WTC11 (cell line): Measurements from ENCODE around the gene TRPC4AP. TPM values are rescaled to one million over a fixed set of nuclear protein-coding genes. Genes with fewer than 3 reads are reported as not detected.
A peak's percentile ranks its signal among the peaks of the same experiment; 100 is the strongest.

Experiments used
- ATAC-seq: fragments of 200-7000 bp; cut with Tn5 transposase; 2 replicates; pipeline ENCODE4 v1.10.0; 2021; ENCODE audit warnings: mild to moderate bottlenecking, moderate library complexity
- CTCF ChIA-PET: fragments of 300-600 bp; sonication (Branson Sonifier 250); formaldehyde crosslinking; loops from one replicate; lab custom pipeline; 2021; ENCODE audit warnings: antibody characterized with exemption; lab: Charles Lee
- POLR2A ChIA-PET: fragments of 350-600 bp; sonication (Branson Sonifier 250); formaldehyde crosslinking; loops from one replicate; lab custom pipeline; 2021; ENCODE audit warnings: antibody characterized with exemption; lab: Charles Lee
- DNase-seq: peaks from one replicate; pipeline ENCODE4 v3.0.0; 2021; ENCODE audit warnings: low spot score
- H3K27ac Mint-ChIP-seq: 2 replicates; pipeline ENCODE4 v1.8.0; 2021; ENCODE audit warnings: mixed read lengths
- H3K27me3 Mint-ChIP-seq: 2 replicates; pipeline ENCODE4 v1.8.0; 2021; ENCODE audit warnings: low read depth, mild to moderate bottlenecking, moderate library complexity, mixed read lengths
- H3K36me3 Mint-ChIP-seq: 2 replicates; pipeline ENCODE4 v1.8.0; 2021; ENCODE audit warnings: mixed read lengths
- H3K4me1 Mint-ChIP-seq: 2 replicates; pipeline ENCODE4 v1.8.0; 2022; ENCODE audit warnings: mixed read lengths
- H3K4me3 Mint-ChIP-seq: 2 replicates; pipeline ENCODE4 v1.8.0; 2021; ENCODE audit warnings: mild to moderate bottlenecking, moderate library complexity, mixed read lengths
- H3K9me3 Mint-ChIP-seq: 2 replicates; pipeline ENCODE4 v1.8.0; 2021; ENCODE audit warnings: mixed read lengths
- ATF6 ChIP-seq: sonication (generic); formaldehyde crosslinking; IDR thresholded peaks from 2 replicates; pipeline ENCODE4 v1.8.1; 2023; ENCODE audit warnings: mild to moderate bottlenecking, missing genetic modification reagents
- CBFB ChIP-seq: sonication (generic); formaldehyde crosslinking; IDR thresholded peaks from 2 replicates; pipeline ENCODE4 v1.8.1; 2022; ENCODE audit warnings: mild to moderate bottlenecking, low read depth, missing genetic modification reagents
- CREB1 ChIP-seq: sonication (generic); formaldehyde crosslinking; IDR thresholded peaks from 2 replicates; pipeline ENCODE4 v1.8.0; 2023; ENCODE audit warnings: mild to moderate bottlenecking, missing genetic modification reagents
- ELF4 ChIP-seq: sonication (generic); formaldehyde crosslinking; IDR thresholded peaks from 2 replicates; pipeline ENCODE4 v1.8.1; 2022; ENCODE audit warnings: low read depth, mild to moderate bottlenecking, moderate library complexity, missing genetic modification reagents
- FOXK1 ChIP-seq: sonication (generic); formaldehyde crosslinking; IDR thresholded peaks from 2 replicates; pipeline ENCODE4 v1.8.0; 2022; ENCODE audit warnings: mild to moderate bottlenecking, moderate library complexity, missing genetic modification reagents
- GRHL2 ChIP-seq: fragments of 250-450 bp; sonication (Bioruptor Pico); IDR thresholded peaks from 2 replicates; pipeline ENCODE4 v1.8.0; 2022; ENCODE audit warnings: mild to moderate bottlenecking, moderate library complexity; ENCODE audit not compliant: insufficient replicate concordance, severe bottlenecking
- GTF2I ChIP-seq: fragments of 250-450 bp; sonication (Bioruptor Pico); conservative IDR thresholded peaks from 2 replicates; pipeline ENCODE4 v1.4.0; 2021; ENCODE audit warnings: mild to moderate bottlenecking
- MXD4 ChIP-seq: fragments of 250-450 bp; sonication (Bioruptor Pico); IDR thresholded peaks from 2 replicates; pipeline ENCODE4 v1.8.0; 2021; ENCODE audit warnings: mild to moderate bottlenecking, moderate library complexity, borderline replicate concordance
- NFE2L1 ChIP-seq: sonication (generic); formaldehyde crosslinking; IDR thresholded peaks from 2 replicates; pipeline ENCODE4 v1.8.1; 2023; ENCODE audit warnings: missing genetic modification reagents
- SMAD3 ChIP-seq: sonication (generic); formaldehyde crosslinking; IDR thresholded peaks from 2 replicates; pipeline ENCODE4 v1.8.0; 2022; ENCODE audit warnings: missing genetic modification reagents, mild to moderate bottlenecking, borderline replicate concordance
- TCF7 ChIP-seq: sonication (generic); formaldehyde crosslinking; IDR thresholded peaks from 2 replicates; pipeline ENCODE4 v1.8.0; 2022; ENCODE audit warnings: mild to moderate bottlenecking, low read depth, missing genetic modification reagents, moderate library complexity
- TEAD1 ChIP-seq: sonication (generic); formaldehyde crosslinking; IDR thresholded peaks from 2 replicates; pipeline ENCODE4 v1.8.0; 2022; ENCODE audit warnings: mild to moderate bottlenecking, missing genetic modification reagents
- USF1 ChIP-seq: sonication (generic); formaldehyde crosslinking; IDR thresholded peaks from 2 replicates; pipeline ENCODE4 v1.8.0; 2022; ENCODE audit warnings: mild to moderate bottlenecking, missing genetic modification reagents
- ZMAT4 ChIP-seq: fragments of 250-450 bp; sonication (Bioruptor Pico); IDR thresholded peaks from 2 replicates; pipeline ENCODE4 v1.9.0; 2021; ENCODE audit warnings: mild to moderate bottlenecking
- ZNF121 ChIP-seq: sonication (generic); formaldehyde crosslinking; IDR thresholded peaks from 2 replicates; pipeline ENCODE4 v1.8.0; 2023; ENCODE audit warnings: missing genetic modification reagents
- ZNF396 ChIP-seq: fragments of 250-450 bp; sonication (Bioruptor Pico); IDR thresholded peaks from 2 replicates; pipeline ENCODE4 v1.8.0; 2021; ENCODE audit warnings: mild to moderate bottlenecking, moderate library complexity, borderline replicate concordance
- total RNA-seq: library from RNA; stranded (reverse); gene quantifications from 3 replicates; pipeline ENCODE4 v1.2.3, GENCODE V29; 2021
- TF ChIP-seq, protein P1 (sequence below): fragments of 250-450 bp; sonication (Bioruptor Pico); conservative IDR thresholded peaks from 2 replicates; pipeline ENCODE4 v1.9.0; 2021; ENCODE audit warnings: mild to moderate bottlenecking
- TF ChIP-seq, protein P2 (sequence below): sonication (generic); formaldehyde crosslinking; IDR thresholded peaks from 2 replicates; pipeline ENCODE4 v1.8.1; 2022; ENCODE audit warnings: low read depth, mild to moderate bottlenecking, moderate library complexity, missing genetic modification reagents, borderline replicate concordance
- TF ChIP-seq, protein P3 (sequence below): sonication (generic); formaldehyde crosslinking; IDR thresholded peaks from 2 replicates; pipeline ENCODE4 v1.8.1; 2023; ENCODE audit warnings: mild to moderate bottlenecking, missing genetic modification reagents, moderate library complexity

Gene TRPC4AP
- total RNA-seq, 1 experiment from 2014 or later = 73.8 TPM

GRCh38 chr20:34967421-34967820 lies 125.2 kb downstream of the TRPC4AP start (continued):
- TF ChIP-seq, protein P1, sequence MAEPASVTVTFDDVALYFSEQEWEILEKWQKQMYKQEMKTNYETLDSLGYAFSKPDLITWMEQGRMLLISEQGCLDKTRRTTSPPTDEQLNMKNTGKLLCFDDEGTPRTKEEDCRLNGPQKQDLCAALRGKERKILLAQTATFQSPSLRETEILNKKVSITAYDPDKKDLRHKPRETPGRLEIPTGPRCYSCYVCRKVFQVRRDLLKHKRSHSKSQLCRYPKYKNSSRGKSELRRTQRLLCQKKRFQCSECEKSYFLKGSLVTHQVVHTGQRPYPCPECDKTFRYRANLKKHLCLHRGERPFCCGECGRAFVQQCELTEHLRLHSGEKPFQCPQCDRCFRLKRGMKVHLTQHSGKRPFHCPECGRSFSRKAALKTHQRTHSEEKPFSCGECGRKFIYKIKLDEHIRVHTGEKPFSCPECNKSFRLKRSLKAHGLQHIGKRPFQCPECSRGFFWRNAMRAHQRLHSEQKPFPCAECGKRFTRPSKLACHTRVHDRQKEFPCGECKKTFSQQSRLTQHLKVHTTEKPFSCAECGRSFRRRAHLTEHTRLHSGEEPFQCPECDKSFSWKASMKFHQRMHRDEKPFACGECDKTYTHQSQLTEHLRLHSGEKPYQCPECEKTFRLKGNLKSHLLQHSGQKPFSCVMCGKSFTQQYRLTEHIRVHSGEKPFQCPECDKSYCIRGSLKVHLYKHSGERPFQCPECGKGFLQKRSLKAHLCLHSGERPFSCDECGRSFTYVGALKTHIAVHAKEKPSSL (CRISPR knock-in tag) = no peak
- TF ChIP-seq MXD4 (no peak), SMAD3 (CRISPR knock-in tag) (no peak), TCF7 (CRISPR knock-in tag) (no peak), CBFB (CRISPR knock-in tag) (no peak)

GRCh38 chr20:34965051-34965450 lies 127.6 kb downstream of the TRPC4AP start:
- no peaks in the 10 kb centered on the region for H3K36me3 Mint-ChIP-seq
- ATAC-seq = no peak
- H3K4me1 Mint-ChIP-seq = peaks cover 12% of the 10 kb centered on the region
- DNase-seq = no peak
- ChIA-PET POLR2A (no interaction called here), CTCF (interaction anchor here (1.2 kb wide), 1 partner anchor 9 kb away, joined by 3 read pairs; the partner anchor contains the start of genes GSS and MYH7B)
- no peaks in the 10 kb centered on the region for H3K9me3 Mint-ChIP-seq
- TF ChIP-seq TEAD1 (CRISPR knock-in tag) (no peak), FOXK1 (CRISPR knock-in tag) (no peak), ELF4 (CRISPR knock-in tag) (no peak)
- H3K4me3 Mint-ChIP-seq = no peak overlapping the region
- no peaks in the 10 kb centered on the region for H3K27me3 Mint-ChIP-seq
- H3K27ac Mint-ChIP-seq = no peak overlapping the region

DNA sequence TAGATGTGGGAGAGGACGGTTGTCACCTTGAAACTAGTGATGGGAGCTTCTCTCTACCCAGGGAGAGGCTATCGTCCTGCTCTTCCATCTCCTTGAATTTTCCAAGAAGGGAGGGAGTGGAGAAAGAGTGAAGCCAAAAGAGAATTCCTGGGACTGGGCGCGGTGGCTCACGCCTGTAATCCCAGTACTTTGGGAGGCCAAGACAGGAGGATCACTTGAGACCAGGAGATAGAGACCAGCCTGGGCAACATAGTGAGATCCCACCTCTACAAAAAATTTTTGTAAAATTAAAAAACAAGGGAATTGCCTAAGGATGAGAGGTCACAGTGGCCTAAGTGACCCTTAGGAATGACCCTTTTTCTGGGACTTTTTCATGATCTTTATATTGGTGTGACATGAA lies 128.1 kb downstream of the TRPC4AP start:
- CTCF ChIA-PET = interaction anchor here (1.1 kb wide), 1 partner anchor 9 kb away, joined by 5 read pairs; the partner anchor contains the start of genes GSS and MYH7B
- no peak overlapping the region for H3K4me3 Mint-ChIP-seq
- no peak overlapping the region for H3K27ac Mint-ChIP-seq

More for the DNA sequence above, 128.1 kb downstream of the TRPC4AP start:
- POLR2A ChIA-PET = no interaction called here
- Mint-ChIP-seq H3K36me3 (no peaks in the 10 kb centered on the region), H3K4me1 (peaks cover 12% of the 10 kb centered on the region), H3K27me3 (no peaks in the 10 kb centered on the region; the same call in 1 of the 2 replicates), H3K9me3 (no peaks in the 10 kb centered on the region)
- DNase-seq (no peak), ATAC-seq (no peak)
- TF ChIP-seq, protein P2, sequence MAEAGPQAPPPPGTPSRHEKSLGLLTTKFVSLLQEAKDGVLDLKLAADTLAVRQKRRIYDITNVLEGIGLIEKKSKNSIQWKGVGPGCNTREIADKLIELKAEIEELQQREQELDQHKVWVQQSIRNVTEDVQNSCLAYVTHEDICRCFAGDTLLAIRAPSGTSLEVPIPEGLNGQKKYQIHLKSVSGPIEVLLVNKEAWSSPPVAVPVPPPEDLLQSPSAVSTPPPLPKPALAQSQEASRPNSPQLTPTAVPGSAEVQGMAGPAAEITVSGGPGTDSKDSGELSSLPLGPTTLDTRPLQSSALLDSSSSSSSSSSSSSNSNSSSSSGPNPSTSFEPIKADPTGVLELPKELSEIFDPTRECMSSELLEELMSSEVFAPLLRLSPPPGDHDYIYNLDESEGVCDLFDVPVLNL (CRISPR knock-in tag) = no peak
- TF ChIP-seq NFE2L1 (CRISPR knock-in tag) (no peak), GRHL2 (CRISPR knock-in tag) (no peak), CREB1 (no peak), TCF7 (CRISPR knock-in tag) (no peak), CBFB (CRISPR knock-in tag) (no peak), GTF2I (CRISPR knock-in tag) (0 out of 2 replicates have a peak, but pooled peaks have one; percentile 18), ZMAT4 (CRISPR knock-in tag) (no peak), ZNF396 (CRISPR knock-in tag) (no peak), USF1 (no peak), ATF6 (CRISPR knock-in tag) (no peak), ZNF121 (CRISPR knock-in tag) (peak; percentile 51; the same call in 1 of the 2 replicates)
- TF ChIP-seq, protein P1 (CRISPR knock-in tag) = no peak
- TF ChIP-seq, protein P3, sequence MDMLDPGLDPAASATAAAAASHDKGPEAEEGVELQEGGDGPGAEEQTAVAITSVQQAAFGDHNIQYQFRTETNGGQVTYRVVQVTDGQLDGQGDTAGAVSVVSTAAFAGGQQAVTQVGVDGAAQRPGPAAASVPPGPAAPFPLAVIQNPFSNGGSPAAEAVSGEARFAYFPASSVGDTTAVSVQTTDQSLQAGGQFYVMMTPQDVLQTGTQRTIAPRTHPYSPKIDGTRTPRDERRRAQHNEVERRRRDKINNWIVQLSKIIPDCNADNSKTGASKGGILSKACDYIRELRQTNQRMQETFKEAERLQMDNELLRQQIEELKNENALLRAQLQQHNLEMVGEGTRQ (CRISPR knock-in tag) = no peak
